GM19193 (cell line): ENCODE results near the gene DGCR2.

Experiments
- POLR2A ChIP-seq: IDR thresholded peaks from 4 replicates; pipeline ENCODE4 v1.6.1; 2011; ENCODE audit not compliant: insufficient read depth, insufficient read length; ENCODE audit errors: extremely low read depth

The DGCR2 gene

GRCh38 chr22:18994701-18995326 lies 127.4 kb downstream of the DGCR2 start:
- no peak for TF ChIP-seq POLR2A

DNA sequence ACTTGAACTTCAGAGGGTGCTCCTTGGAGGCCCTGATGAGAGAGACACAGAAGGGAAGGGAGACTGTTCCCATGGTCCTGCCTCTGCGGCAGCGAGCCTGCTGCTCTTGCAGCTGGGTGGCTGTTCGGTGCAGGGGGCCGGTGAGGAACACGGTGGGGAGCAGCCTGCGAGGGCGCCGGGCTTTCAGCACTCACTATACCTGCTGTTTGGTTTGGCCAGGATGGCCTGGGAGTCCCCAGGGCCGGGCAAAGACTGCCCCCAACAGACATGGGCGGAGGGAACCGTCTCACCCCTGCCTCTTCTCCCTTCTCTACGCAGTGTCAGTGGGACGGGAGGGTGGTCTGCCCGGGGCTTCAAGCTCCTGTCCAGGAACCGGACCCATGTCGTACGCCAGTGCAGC lies 128.2 kb downstream of the DGCR2 start:
- TF ChIP-seq POLR2A, result no peak

DNA sequence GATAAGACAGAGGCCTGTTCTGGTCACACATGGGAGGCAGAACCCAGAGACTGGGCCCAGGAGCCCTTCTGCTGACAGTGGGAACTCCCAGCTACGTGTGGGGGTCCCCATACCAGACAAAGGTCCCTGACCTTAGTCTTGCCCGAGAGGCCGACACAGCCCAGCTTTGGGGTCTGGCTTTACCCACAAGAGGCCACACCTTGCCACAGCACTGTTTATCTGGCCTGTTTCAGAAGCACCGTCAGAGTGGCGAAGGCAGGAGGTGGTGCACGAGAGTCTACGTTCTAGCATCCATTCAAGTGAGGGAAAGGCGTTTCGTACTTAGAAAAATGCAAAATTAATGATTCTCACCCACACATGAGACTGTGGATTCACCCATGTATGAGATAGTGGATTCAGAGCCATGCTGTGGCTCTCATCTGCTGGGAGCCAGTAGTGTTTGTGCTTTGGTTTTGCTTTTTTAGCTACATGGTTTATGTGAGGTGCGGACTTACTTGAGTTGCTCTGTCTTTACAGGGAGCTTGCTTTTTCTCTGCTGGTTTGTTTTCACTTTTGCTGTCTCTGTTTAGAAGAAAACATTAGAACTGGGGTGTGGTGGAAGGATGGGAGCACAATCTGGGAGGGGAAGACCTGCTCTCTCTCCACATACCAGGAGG lies 129.5 kb downstream of the DGCR2 start:
- TF ChIP-seq POLR2A, result no peak

DNA sequence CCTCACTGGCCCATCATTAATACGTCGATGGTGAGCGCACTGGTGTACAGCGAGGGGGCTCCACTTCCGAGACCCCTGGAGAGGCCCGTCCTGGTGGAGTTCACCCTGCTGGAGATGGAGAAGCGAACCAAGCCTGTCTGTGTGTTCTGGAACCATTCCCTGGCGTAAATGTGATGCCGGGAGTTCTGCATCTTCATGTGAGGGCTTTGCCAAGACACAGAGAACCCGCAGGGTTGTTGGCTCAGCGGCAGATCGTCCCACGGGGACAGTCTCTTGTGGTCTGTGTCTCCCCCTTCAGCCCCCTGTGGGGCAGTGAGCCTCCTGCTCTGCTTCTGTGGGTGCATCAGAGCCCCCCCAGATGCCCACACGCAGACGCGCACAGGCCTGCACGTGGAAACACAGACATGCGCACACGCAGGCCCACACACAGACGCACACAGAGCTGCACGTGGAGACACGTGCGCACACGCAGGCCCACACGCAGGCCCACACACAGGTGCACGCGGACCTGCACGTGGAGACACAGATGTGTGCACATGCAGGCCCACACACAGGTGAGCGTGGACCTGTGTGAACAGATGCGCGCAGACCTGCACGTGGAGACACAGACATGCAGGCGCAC lies 130.3 kb downstream of the DGCR2 start:
- TF ChIP-seq POLR2A, result no peak

DNA sequence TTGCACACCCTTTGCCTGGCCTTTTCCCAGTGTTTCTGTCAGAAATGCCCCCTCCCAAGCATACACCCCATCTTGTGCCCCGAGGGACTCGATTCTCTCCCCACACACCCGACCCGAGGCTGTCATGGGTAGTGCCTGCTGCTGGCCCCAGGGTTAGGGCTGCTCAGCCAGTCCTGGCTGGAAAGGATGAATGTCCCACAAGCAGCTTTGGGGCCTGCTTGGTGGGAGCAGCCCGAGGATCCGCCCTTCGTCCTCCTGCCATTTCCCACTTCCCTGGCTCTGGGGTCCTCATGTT lies 131.1 kb downstream of the DGCR2 start:
- TF ChIP-seq POLR2A, result no peak

GRCh38 chr22:18990355-18991137 lies 131.7 kb downstream of the DGCR2 start:
- TF ChIP-seq POLR2A, result no peak

DNA sequence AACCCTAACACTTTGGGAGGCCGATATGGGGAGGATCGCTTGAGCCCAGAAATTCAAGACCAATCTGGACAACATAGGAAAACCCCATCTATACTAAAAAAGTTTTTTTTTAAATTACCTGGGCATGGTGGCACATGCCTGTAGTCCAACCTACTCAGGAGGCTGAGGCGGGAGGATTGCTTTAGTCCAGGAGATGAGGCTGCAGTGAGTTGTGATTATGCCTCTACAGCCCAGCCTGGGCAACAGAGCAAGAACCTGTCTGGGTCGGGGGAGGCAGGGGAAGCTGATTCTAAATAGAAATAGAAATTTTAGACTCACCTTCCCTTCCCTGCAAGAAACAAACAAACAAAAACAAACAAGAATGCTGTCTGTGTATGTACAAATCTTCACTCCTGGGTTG lies 133.3 kb downstream of the DGCR2 start:
- TF ChIP-seq POLR2A, result no peak

- TF ChIP-seq POLR2A, result no peak
Observed at GRCh38 chr22:18987765-18988164, 134.4 kb downstream of the DGCR2 start.
